Measurements from ENCODE around the gene KSR1. TPM values are rescaled to one million over a fixed set of nuclear protein-coding genes. Genes with fewer than 3 reads are reported as not detected.
"Not testable (repeated sequence)": the region's sequence is repeated elsewhere in the genome, so short reads cannot be mapped to it uniquely, and the experiment has no call there.

The KSR1 gene
- polyA plus RNA-seq, 4 donors: 8.6 to 73.8 (median 12.9) TPM

- Histone ChIP-seq H3K36me3 (ENCODE audit: control insufficient read depth in 3 of 3, insufficient read depth in 2 of 3, low read depth in 1 of 3, low read length in 3 of 3) (no peaks in the 10 kb centered on the region), H3K4me1 (ENCODE audit: control insufficient read depth in 3 of 3, insufficient read depth in 2 of 3, low read depth in 1 of 3, low read length in 2 of 3) (no peaks in the 10 kb centered on the region), H3K9me3 (ENCODE audit: control insufficient read depth in 2 of 2, insufficient read depth in 1 of 2, low read depth in 1 of 2, low read length in 1 of 2) (no peaks in the 10 kb centered on the region), H3K4me3 (ENCODE audit: low read depth in 1 of 3, low read length in 3 of 3) (no peak overlapping the region), H3K27ac (ENCODE audit: low read depth in 1 of 3, low read length in 2 of 3) (no peak overlapping the region), H3K27me3 (ENCODE audit: control insufficient read depth in 3 of 3, insufficient read depth in 3 of 3, low read length in 3 of 3) (no peaks in the 10 kb centered on the region)
- FAIRE-seq (no peak), DNase-seq (no peak)
- 14 to 40% (median 28%) methylated on average over 5 of the region's 5 CpGs for WGBS, 3 donors
Observed at GRCh38 chr17:27442702-27443101, 13.5 kb upstream of the KSR1 start.

- Histone ChIP-seq H3K4me3 (ENCODE audit: low read depth in 1 of 3, low read length in 3 of 3) (no peak overlapping the region), H3K4me1 (ENCODE audit: control insufficient read depth in 3 of 3, insufficient read depth in 2 of 3, low read depth in 1 of 3, low read length in 2 of 3) (no peaks in the 10 kb centered on the region), H3K27ac (ENCODE audit: low read depth in 1 of 3, low read length in 2 of 3) (no peak overlapping the region), H3K9me3 (ENCODE audit: control insufficient read depth in 2 of 2, insufficient read depth in 1 of 2, low read depth in 1 of 2, low read length in 1 of 2) (no peaks in the 10 kb centered on the region), H3K27me3 (ENCODE audit: control insufficient read depth in 3 of 3, insufficient read depth in 3 of 3, low read length in 3 of 3) (no peaks in the 10 kb centered on the region), H3K36me3 (ENCODE audit: control insufficient read depth in 3 of 3, insufficient read depth in 2 of 3, low read depth in 1 of 3, low read length in 3 of 3) (no peaks in the 10 kb centered on the region)
- WGBS, 3 donors: 86 to 91% (median 88%) methylated on average over 6 of the region's 6 CpGs
- FAIRE-seq: no peak
- DNase-seq: no peak
Observed at GRCh38 chr17:27443491-27443890, 12.8 kb upstream of the KSR1 start.

GRCh38 chr17:27445971-27446370, 10.3 kb upstream of the KSR1 start:
- Histone ChIP-seq H3K4me3 (ENCODE audit: low read depth in 1 of 3, low read length in 3 of 3) (no peak overlapping the region), H3K27ac (ENCODE audit: low read depth in 1 of 3, low read length in 2 of 3) (no peak overlapping the region), H3K4me1 (ENCODE audit: control insufficient read depth in 3 of 3, insufficient read depth in 2 of 3, low read depth in 1 of 3, low read length in 2 of 3) (no peaks in the 10 kb centered on the region), H3K27me3 (ENCODE audit: control insufficient read depth in 3 of 3, insufficient read depth in 3 of 3, low read length in 3 of 3) (no peaks in the 10 kb centered on the region), H3K9me3 (ENCODE audit: control insufficient read depth in 2 of 2, insufficient read depth in 1 of 2, low read depth in 1 of 2, low read length in 1 of 2) (no peaks in the 10 kb centered on the region), H3K36me3 (ENCODE audit: control insufficient read depth in 3 of 3, insufficient read depth in 2 of 3, low read depth in 1 of 3, low read length in 3 of 3) (no peaks in the 10 kb centered on the region)
- 87 to 91% (median 89%) methylated on average over 8 of the region's 8 CpGs for WGBS, 3 donors
- DNase-seq (no peak), FAIRE-seq (no peak)

GRCh38 chr17:27446569-27447301, 9.5 kb upstream of the KSR1 start:
- FAIRE-seq (no peak), DNase-seq (no peak)
- Histone ChIP-seq H3K4me3 (ENCODE audit: low read depth in 1 of 3, low read length in 3 of 3) (no peak overlapping the region), H3K27me3 (ENCODE audit: control insufficient read depth in 3 of 3, insufficient read depth in 3 of 3, low read length in 3 of 3) (no peaks in the 10 kb centered on the region), H3K9me3 (ENCODE audit: control insufficient read depth in 2 of 2, insufficient read depth in 1 of 2, low read depth in 1 of 2, low read length in 1 of 2) (no peaks in the 10 kb centered on the region), H3K4me1 (ENCODE audit: control insufficient read depth in 3 of 3, insufficient read depth in 2 of 3, low read depth in 1 of 3, low read length in 2 of 3) (no peaks in the 10 kb centered on the region), H3K27ac (ENCODE audit: low read depth in 1 of 3, low read length in 2 of 3) (no peak overlapping the region), H3K36me3 (ENCODE audit: control insufficient read depth in 3 of 3, insufficient read depth in 2 of 3, low read depth in 1 of 3, low read length in 3 of 3) (no peaks in the 10 kb centered on the region)
- 82 to 92% (median 83%) methylated on average over 6 of the region's 6 CpGs for WGBS, 3 donors

DNA sequence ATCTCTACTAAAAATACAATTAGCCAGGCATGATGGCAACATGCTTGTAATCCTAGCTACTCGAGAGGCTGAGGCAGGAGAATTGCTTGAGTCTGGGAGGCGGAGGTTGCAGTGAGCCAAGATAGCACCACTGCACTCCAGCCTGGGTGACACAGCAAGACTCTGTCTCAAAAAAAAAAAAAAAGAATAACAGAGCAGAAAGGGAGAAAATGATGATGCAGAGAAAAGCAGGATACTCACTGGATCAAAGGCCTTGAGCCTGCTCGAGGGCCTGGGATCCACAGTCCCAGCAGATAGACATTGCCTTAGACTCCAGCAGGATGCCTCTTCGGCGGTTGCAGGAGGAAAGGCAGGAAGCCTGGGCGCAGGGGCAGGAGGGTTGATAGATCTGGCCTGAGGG, 7.7 kb upstream of the KSR1 start:
- H3K4me3 ChIP-seq (ENCODE audit: low read depth in 1 of 3, low read length in 3 of 3); FAIRE-seq; H3K36me3 ChIP-seq (ENCODE audit: control insufficient read depth in 3 of 3, insufficient read depth in 2 of 3, low read depth in 1 of 3, low read length in 3 of 3); H3K4me1 ChIP-seq (ENCODE audit: control insufficient read depth in 3 of 3, insufficient read depth in 2 of 3, low read depth in 1 of 3, low read length in 2 of 3); H3K27ac ChIP-seq (ENCODE audit: low read depth in 1 of 3, low read length in 2 of 3); H3K27me3 ChIP-seq (ENCODE audit: control insufficient read depth in 3 of 3, insufficient read depth in 3 of 3, low read length in 3 of 3); DNase-seq; H3K9me3 ChIP-seq (ENCODE audit: control insufficient read depth in 2 of 2, insufficient read depth in 1 of 2, low read depth in 1 of 2, low read length in 1 of 2): not testable (repeated sequence)
- 88 to 97% (median 90%) methylated on average over 6 of the region's 6 CpGs for WGBS, 3 donors

DNA sequence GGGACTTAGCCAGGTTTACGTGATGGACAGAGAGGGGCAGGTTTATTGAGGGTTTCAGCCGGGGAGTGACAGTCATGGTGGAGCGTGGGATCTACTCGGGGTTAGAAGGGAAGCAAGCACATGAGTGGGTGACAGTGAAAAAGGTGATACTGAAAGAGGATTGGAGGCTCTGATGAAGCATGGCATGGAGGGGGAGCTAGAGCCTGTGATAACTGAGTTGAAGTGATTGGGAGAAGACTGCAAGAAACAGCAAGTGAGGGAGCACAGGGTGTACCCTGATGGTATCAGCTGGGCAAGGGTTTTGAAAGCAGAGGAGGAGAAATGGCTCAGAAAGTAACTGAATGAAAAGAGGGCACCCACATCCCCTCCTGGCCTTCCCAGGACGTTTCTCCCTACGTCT, 6.7 kb upstream of the KSR1 start:
- FAIRE-seq: no peak
- 70 to 83% (median 78%) methylated on average over 6 of the region's 6 CpGs for WGBS, 3 donors

GRCh38 chr17:27449988-27450387, 6.3 kb upstream of the KSR1 start:
- Histone ChIP-seq H3K4me3 (ENCODE audit: low read depth in 1 of 3, low read length in 3 of 3) (no peak overlapping the region), H3K27ac (ENCODE audit: low read depth in 1 of 3, low read length in 2 of 3) (no peak overlapping the region), H3K36me3 (ENCODE audit: control insufficient read depth in 3 of 3, insufficient read depth in 2 of 3, low read depth in 1 of 3, low read length in 3 of 3) (no peaks in the 10 kb centered on the region), H3K27me3 (ENCODE audit: control insufficient read depth in 3 of 3, insufficient read depth in 3 of 3, low read length in 3 of 3) (no peaks in the 10 kb centered on the region), H3K4me1 (ENCODE audit: control insufficient read depth in 3 of 3, insufficient read depth in 2 of 3, low read depth in 1 of 3, low read length in 2 of 3) (no peaks in the 10 kb centered on the region), H3K9me3 (ENCODE audit: control insufficient read depth in 2 of 2, insufficient read depth in 1 of 2, low read depth in 1 of 2, low read length in 1 of 2) (no peaks in the 10 kb centered on the region)
- DNase-seq: no peak
- WGBS, 3 donors: 92 to 97% (median 93%) methylated on average over 5 of the region's 5 CpGs
- no peak for FAIRE-seq

More for the DNA sequence above, 6.7 kb upstream of the KSR1 start:
- no peaks in the 10 kb centered on the region for H3K36me3 ChIP-seq (ENCODE audit: control insufficient read depth in 3 of 3, insufficient read depth in 2 of 3, low read depth in 1 of 3, low read length in 3 of 3)
- H3K9me3 ChIP-seq (ENCODE audit: control insufficient read depth in 2 of 2, insufficient read depth in 1 of 2, low read depth in 1 of 2, low read length in 1 of 2): no peaks in the 10 kb centered on the region
- no peaks in the 10 kb centered on the region for H3K4me1 ChIP-seq (ENCODE audit: control insufficient read depth in 3 of 3, insufficient read depth in 2 of 3, low read depth in 1 of 3, low read length in 2 of 3)
- H3K4me3 ChIP-seq (ENCODE audit: low read depth in 1 of 3, low read length in 3 of 3): no peak overlapping the region
- DNase-seq: no peak
- no peak overlapping the region for H3K27ac ChIP-seq (ENCODE audit: low read depth in 1 of 3, low read length in 2 of 3)
- no peaks in the 10 kb centered on the region for H3K27me3 ChIP-seq (ENCODE audit: control insufficient read depth in 3 of 3, insufficient read depth in 3 of 3, low read length in 3 of 3)

DNA sequence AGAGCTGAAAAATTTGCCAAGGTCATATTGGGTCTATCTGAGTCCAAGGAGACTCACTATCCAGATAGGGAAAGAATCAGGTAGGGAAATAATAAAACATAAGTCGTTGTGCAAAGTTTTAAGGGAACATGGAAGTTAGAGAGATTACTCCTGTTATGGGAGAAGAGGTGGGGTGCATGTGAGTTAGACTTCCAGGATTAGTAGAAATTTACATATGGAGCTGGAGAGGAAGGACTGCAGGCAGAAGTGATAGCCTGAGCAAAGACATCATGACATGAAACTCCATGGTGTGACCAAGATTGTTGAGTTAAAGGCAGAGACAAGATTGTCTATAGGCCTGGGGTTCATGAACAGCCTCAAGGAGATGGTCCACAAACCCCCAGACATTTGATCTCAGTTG, 5.8 kb upstream of the KSR1 start:
- H3K27ac ChIP-seq (ENCODE audit: low read depth in 1 of 3, low read length in 2 of 3): no peak overlapping the region
- no peak for DNase-seq
- H3K27me3 ChIP-seq (ENCODE audit: control insufficient read depth in 3 of 3, insufficient read depth in 3 of 3, low read length in 3 of 3): no peaks in the 10 kb centered on the region
- 29 to 66% (median 38%) methylated on average over 1 of the region's 1 CpG for WGBS, 3 donors
- H3K4me3 ChIP-seq (ENCODE audit: low read depth in 1 of 3, low read length in 3 of 3): no peak overlapping the region
- no peaks in the 10 kb centered on the region for H3K4me1 ChIP-seq (ENCODE audit: control insufficient read depth in 3 of 3, insufficient read depth in 2 of 3, low read depth in 1 of 3, low read length in 2 of 3)
- no peaks in the 10 kb centered on the region for H3K9me3 ChIP-seq (ENCODE audit: control insufficient read depth in 2 of 2, insufficient read depth in 1 of 2, low read depth in 1 of 2, low read length in 1 of 2)
- no peak for FAIRE-seq
- no peaks in the 10 kb centered on the region for H3K36me3 ChIP-seq (ENCODE audit: control insufficient read depth in 3 of 3, insufficient read depth in 2 of 3, low read depth in 1 of 3, low read length in 3 of 3)

DNA sequence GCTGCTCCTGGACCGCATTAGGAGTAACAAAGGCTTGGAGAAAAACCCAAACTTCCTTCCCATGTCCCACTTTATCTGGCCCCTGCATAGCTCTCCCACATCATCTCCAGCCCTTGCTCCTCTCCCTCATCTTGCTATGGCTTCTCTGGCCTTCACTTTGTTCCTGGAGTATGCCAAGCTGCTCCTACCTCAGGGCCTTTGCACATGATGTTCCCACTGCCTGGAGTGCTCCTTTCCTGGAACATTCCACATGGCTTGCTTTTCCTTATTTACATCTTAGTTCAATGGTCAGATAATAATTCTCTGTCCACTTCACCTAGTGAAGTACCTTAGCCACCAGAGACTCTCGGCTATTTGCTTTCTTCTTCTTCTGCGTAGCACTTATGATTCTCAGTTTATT, 4.3 kb upstream of the KSR1 start:
- H3K4me3 ChIP-seq (ENCODE audit: low read depth in 1 of 3, low read length in 3 of 3): no peak overlapping the region
- H3K27ac ChIP-seq (ENCODE audit: low read depth in 1 of 3, low read length in 2 of 3): no peak overlapping the region
- DNase-seq (no peak), FAIRE-seq (no peak)
- H3K27me3 ChIP-seq (ENCODE audit: control insufficient read depth in 3 of 3, insufficient read depth in 3 of 3, low read length in 3 of 3): peaks cover 0 to 2% (median 0%) of the 10 kb centered on the region in 3 donors
- 93 to 97% (median 94%) methylated on average over 3 of the region's 3 CpGs for WGBS, 3 donors
- no peaks in the 10 kb centered on the region for H3K9me3 ChIP-seq (ENCODE audit: control insufficient read depth in 2 of 2, insufficient read depth in 1 of 2, low read depth in 1 of 2, low read length in 1 of 2)
- H3K36me3 ChIP-seq (ENCODE audit: control insufficient read depth in 3 of 3, insufficient read depth in 2 of 3, low read depth in 1 of 3, low read length in 3 of 3): no peaks in the 10 kb centered on the region
- H3K4me1 ChIP-seq (ENCODE audit: control insufficient read depth in 3 of 3, insufficient read depth in 2 of 3, low read depth in 1 of 3, low read length in 2 of 3): no peaks in the 10 kb centered on the region
